NCI-H187 treated with DMSO at 0.1 percent for 48 hours (cell line): Measurements from ENCODE around the gene NTSR1.

ENCODE experiments used
- DNase-seq: peaks from one replicate; lab custom pipeline; 2025; lab: John Stamatoyannopoulos, UW

NTSR1 gene

DNA sequence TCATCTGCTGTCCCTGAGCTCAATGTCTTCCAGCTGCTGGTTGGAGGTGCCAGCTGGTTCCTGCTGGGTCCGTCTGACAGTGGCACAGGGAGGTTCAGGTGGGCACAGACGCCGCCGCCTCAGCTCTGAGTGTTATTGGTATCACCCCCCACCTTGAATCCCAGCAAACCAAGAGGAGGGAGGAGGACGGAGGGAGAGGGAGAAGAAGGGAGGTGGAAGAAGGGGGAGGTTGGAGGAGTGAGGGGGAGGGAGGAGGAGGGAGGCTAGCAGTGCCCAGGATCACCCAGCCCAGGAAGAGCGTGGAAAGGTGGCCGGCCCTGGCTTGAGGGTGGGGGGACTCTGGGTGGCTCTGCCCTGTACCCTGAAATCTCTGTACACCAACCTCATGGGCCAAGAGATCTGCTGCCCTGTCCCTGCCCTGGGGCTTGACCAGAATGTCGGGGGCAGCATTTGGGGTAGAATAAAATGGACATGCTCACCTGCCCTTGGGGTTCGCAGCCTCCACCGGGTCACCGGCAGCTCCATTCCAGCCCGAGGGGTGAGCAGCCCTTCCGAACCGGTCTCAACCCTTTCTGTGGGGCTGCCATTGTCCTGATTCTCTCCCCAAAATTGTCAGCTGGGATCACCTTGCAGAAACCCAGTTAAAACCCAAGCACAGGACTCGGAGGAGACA is 17.1 kb downstream of the NTSR1 start:
- no peak for DNase-seq

DNA sequence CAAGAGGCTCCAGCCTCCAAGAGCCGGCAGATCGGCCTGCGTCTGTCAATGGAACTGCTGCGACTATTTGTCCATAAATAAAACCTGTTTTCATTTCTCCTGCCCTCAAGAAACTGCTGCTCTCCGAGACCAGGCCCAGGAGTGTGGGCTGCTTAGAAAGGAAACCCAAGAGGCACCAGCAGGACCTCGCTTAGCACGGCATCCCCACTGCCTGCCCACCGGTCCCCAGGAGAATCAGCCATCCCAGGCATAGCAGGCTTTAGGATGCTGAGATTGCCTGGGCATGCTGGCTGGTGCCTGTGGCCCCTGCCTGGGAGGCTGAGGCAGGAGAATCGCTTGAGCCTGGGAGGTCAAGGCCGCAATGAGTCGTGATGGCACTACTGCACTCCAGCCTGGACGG is 17.6 kb downstream of the NTSR1 start:
- DNase-seq, result no peak

DNA sequence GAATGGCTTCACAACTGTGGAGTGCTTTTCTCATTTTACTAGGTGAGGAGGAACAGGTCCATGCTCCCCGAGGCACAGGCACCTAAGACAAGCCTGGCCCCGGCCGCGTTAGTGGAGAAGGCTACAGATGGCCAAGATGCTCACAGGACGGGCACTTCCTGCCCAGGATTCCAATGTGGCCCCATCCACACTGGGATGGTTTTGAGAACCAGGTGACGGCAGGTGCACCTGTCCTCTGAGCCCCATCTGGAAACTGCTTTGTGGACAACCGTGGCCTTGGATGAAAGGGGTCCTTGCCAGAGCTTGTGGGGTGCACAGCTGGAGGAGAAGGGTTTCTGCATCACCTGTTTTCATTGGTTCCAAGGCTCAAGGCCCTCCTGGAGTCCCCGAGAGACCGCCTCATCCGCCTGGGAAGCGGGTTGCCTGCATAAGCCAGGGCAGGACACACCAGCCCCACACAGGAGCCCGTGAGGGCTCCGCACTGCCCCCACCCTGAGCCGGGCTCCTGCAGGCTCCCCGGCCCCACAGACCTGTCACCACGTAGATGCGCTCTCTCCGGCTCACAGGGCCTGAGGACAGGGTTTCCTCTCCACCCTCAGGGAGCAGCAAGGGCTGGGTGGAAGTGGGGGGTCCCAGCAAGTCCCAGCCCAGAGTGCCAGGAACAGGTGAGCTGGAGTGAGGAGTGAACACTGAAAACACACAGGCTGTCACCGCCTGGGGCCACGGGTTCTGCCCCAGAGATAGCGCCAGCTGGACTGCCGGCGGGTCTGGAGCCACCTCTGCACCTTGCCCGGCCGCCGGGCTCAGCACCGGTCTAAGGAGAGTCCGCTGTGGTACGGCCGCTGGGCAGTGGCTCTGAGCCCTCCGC is 18.3 kb downstream of the NTSR1 start:
- DNase-seq, result no peak

GRCh38 chr20:62727584-62728027 is 19.0 kb downstream of the NTSR1 start:
- DNase-seq, result no peak

DNA sequence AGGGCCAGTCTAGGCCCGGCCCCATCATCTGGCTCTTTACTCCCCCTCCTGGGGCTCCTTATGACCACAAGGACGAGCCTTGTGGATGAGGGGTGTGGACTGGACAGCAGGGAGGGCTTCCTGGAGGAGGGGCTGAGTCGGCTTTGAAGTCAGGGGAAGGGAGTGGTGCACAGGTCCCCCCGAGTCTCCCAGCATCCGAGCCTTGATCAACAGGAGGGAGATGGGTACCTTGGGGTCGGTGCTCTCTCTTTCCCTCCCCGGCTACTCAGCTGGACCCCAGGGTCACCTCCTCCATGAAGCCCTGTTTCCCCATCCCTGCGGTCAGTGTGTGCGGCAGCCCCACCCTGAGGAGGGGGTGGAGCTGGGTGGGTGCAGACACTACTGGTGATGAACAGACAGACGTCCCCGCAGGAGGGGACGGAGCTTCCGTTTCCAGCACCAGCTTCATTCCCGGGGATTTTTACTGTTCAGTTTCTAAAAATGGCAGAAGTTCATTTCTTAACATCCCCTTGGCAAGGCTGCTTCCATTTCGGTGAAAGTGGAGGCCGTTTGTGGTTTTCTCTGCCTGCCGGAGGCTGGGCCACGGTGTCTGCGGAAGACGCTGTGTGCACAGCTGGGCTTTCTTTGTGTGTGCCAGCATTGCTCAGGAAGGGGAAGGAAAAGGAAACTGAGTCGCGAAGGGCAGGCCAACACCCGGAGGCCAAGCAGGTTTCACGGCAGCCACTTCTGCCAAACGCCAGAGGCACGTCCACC is 19.6 kb downstream of the NTSR1 start:
- no peak for DNase-seq

DNA sequence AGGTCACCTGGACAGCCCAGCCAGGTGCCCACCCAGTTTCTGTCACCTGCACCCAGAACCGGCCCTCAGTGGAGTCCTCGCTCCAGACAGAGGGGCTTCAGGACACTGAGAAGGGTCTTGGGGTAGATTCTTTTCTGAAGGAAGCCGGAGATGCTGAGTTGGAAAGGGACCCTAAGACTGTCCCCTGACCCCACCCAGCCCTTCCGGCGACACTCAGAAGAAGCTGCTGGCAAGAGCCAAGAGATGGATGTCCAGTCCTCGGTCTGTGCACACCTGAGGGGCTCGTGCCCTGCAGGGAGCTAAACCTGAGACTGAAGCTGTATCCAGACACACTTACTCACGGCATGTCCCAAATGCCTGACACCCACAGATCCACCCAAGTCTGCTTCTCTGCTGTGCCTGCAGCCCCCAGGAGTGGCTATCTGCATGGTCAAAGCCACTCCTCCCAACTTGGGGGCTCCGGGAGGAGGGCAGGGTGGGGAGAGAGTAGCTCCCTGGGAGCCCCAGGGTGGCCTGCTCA is 20.2 kb downstream of the NTSR1 start:
- no peak for DNase-seq

DNA sequence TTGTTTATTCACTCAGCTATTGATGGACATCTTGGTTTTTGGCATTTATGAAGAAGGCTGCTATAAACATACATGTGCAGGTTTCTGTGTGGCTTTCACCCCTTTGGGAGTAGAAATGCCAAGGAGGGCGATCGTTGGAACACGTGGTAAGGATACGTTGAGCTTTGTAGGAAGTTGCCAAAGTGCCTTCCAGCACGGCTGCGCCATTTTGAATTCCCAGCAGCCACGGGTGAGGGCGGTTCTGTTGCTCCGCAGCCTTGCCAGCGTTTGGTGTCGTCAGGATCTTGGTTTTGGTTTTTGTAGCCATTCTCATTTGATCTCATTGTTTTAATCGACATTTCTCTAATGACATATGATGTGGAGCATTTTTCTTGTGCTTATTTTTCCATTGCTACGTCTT is 21.8 kb downstream of the NTSR1 start:
- DNase-seq, result no peak

DNA sequence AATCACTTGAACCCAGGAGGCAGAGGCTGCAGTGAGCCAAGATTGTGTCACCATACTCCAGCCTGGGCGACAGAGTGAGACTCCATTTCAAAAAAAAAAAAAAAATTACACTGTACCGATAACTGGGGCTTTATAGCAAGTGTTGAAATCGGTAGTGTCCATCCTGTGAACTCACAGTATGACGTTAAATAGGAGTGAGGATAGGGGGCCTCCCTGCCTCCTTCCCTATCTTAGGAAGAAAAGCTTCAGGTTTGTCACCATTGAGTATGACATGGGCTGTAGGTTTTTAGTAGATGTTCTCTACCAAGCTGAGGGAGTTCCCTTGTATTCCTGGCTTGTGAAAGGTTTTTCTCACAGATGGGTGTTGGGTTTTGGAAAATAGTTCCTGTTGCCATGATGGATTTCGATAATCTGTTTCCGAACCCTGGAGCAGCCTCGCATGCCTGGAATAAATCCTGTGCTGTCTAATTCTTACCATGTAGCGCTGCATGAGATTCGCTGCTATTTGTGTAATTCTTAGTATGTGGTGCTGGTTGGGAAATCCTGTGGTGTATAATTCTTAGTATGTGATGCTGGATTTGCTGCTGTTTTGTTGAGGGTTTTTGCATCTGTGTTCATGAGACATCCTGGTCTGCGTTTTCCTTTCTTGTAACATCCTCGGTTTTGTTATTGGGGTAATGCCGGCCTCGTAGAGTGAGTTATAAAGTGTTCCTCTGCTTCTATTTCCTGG is 23.6 kb downstream of the NTSR1 start:
- no peak for DNase-seq

- DNase-seq, result no peak
Measured at GRCh38 chr20:62732842-62733525, 24.3 kb downstream of the NTSR1 start.

DNA sequence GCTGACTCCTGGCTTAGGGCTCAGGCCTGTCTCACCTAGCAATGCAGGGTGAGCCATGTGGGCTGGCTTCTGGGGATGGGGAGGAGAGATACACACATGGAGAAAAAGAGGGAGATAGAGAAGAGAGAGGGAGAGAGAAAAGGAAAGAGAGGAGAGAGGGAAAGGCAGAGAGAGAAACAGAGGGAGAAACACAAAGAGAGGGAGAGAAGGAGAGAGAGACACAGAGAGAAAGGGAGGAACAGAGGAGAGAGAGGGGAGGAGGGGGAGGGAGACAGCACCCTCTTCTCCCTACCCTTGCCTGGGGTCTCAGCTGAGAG is 24.8 kb downstream of the NTSR1 start:
- DNase-seq, result no peak

GRCh38 chr20:62733891-62734290 is 25.3 kb downstream of the NTSR1 start:
- no peak for DNase-seq

- no peak for DNase-seq
Measured at GRCh38 chr20:62734326-62734725, 25.7 kb downstream of the NTSR1 start.

- no peak for DNase-seq
Measured at GRCh38 chr20:62734881-62735280, 26.2 kb downstream of the NTSR1 start.

DNA sequence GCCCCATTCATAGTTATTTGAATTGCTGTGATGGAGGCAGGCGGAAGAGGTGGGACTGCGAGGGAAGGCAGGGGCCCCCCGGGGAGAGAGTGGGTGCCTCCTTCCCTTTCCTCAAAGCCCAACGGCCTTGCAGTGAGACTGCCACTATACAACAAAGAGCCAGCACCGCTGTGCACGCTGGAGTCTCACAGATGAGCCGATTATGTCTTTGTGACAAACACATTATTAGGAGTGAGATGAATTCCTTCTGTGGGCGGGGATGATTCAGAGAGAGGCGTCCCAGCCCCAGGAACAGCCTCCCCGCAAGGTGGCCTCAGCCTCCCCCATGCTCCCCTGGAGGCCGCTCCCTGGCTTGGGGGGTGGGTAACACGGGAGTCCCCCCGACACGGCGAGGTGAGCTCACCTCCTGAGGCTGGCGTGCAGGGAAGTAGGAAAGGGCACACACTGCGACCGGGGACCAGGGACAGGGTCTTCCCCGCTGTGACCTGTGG is 26.7 kb downstream of the NTSR1 start:
- DNase-seq, result no peak

GRCh38 chr20:62736026-62736406 is 27.4 kb downstream of the NTSR1 start:
- no peak for DNase-seq

DNA sequence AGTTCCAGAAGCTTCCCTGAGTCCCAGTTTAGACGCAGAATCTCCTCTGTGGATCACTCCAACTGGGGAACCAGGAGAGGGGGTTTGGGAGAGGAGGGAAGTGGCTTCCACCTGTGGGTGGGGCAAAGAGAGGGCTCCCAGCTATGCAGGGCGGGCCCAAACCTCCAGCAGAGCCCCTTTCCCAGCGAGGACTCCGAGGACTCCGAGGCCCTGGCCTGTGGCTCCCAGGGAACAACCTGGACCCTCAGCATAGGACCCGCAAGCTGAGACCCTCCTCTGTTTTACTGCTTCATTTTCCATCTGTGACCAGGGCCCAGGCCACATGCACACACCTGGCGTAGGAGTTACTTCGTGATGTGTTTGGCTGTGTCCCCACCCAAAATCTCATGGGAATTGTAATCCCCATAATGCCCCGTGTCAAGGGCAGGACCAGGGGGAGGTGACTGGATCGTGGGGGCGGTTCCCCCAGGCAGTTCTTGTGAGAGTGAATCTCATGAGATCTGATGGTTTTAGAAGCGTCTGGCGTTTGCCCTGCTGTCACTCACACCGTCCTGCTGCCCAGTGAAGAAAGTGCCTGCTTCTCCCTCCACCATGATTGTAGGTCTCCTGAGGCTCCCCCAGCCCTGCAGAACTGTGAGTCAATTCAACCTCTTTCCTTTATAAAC is 27.9 kb downstream of the NTSR1 start:
- DNase-seq, result no peak

DNA sequence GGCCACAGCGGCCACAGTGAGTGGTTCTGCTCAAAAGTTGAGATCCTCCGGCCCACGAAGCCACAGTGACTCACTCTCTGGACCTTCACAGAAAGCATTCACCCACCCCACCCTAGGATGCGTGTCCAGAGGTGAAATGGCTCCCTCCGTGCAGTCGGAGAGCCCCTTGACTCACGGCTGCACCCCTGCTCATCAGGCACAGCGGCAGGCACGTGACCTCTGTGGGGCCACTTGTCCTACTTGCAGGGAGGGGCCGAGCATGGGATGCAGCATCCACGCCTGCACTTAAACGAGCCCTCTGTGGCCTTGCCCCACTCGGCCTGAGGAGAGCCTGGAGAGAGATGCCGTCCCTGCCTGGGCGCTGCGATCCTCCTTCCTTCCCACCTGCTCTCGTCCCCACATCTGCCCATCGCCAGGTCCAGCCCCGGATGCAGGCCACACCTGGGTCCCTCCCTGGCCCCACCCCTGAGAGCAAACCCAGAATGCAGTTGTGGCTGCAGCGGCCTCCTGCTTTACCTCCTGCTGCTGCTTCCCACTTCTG is 28.7 kb downstream of the NTSR1 start:
- no peak for DNase-seq

GRCh38 chr20:62738025-62738881 is 29.6 kb downstream of the NTSR1 start:
- DNase-seq, result no peak

- DNase-seq, result no peak
Measured at GRCh38 chr20:62739067-62739466, 30.4 kb downstream of the NTSR1 start.
